T-helper 1 cell treated with Interleukin-12 subunit alpha and Interleukin-12 subunit beta and Interleukin-4 antibody, amounts not matched to agents 30 μg/mL and 1 μg/mL, for 36 hours (primary cell): ENCODE results near the gene AHNAK.
"Not testable (repeated sequence)": the region's sequence is repeated elsewhere in the genome, so short reads cannot be mapped to it uniquely, and the experiment has no call there.

Experiments used
- H3K27ac Mint-ChIP-seq: one replicate; pipeline ENCODE4 v1.8.0; 2021; ENCODE audit warnings: mild to moderate bottlenecking, mixed read lengths
- H3K27me3 Mint-ChIP-seq: one replicate; pipeline ENCODE4 v1.8.0; 2021; ENCODE audit warnings: low read depth, mixed read lengths
- H3K36me3 Mint-ChIP-seq: one replicate; pipeline ENCODE4 v1.8.0; 2021; ENCODE audit warnings: low read depth, mixed read lengths
- H3K4me1 Mint-ChIP-seq: one replicate; pipeline ENCODE4 v1.8.0; 2021; ENCODE audit warnings: low read depth, mixed read lengths
- H3K4me3 Mint-ChIP-seq: one replicate; pipeline ENCODE4 v1.8.0; 2021; ENCODE audit warnings: mild to moderate bottlenecking, moderate library complexity, mixed read lengths
- H3K9me3 Mint-ChIP-seq: one replicate; pipeline ENCODE4 v1.8.0; 2021; ENCODE audit warnings: mixed read lengths

The AHNAK gene

DNA sequence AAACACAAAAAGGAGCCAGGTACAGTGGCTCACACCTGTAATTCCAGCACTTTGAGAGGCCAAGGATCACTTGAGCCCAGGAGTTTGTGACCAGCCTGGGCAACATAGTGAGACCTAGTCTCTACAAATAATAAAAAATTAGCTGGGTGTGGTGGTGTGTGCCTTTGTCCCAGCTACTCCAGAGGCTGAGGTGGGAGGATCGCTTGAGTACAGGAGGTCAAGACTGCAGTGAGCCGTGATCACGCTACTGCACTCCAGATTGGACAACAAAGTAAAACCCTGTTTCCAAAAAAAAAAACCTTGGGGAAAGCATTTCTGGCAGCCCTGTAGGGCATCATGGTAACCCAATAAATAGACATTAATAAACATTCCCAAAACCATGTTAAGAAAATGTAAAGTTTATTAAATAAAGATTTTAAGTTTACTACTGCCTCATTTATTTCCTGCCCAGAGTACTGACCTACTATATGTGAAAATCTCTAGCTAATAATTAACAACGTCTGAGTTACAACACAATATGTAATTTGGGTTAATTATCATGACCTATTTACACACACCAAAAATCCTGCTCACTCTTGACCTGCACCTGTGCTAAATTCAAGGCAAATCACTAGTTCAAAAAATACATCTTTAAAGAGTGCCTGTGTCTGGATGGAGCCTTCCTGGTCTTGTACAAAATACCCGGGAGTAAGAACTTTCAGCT is 18.6 kb upstream of the AHNAK start:
- peak overlapping the region; percentile 14 for H3K27ac Mint-ChIP-seq
- no peak overlapping the region for H3K4me3 Mint-ChIP-seq
- H3K9me3 Mint-ChIP-seq: no peaks in the 10 kb centered on the region
- H3K27me3 Mint-ChIP-seq: no peaks in the 10 kb centered on the region
- H3K4me1 Mint-ChIP-seq: peaks cover 40% of the 10 kb centered on the region
- peaks cover 55% of the 10 kb centered on the region for H3K36me3 Mint-ChIP-seq

GRCh38 chr11:62561677-62562230 is 15.1 kb upstream of the AHNAK start:
- not testable (repeated sequence) for H3K4me3 Mint-ChIP-seq, H3K9me3 Mint-ChIP-seq, H3K27me3 Mint-ChIP-seq
- Mint-ChIP-seq H3K27ac (peak overlapping the region; percentile 67), H3K4me1 (peaks cover 48% of the 10 kb centered on the region), H3K36me3 (peaks cover 55% of the 10 kb centered on the region)

- peaks cover 53% of the 10 kb centered on the region for H3K4me1 Mint-ChIP-seq
- H3K9me3 Mint-ChIP-seq: no peaks in the 10 kb centered on the region
- no peak overlapping the region for H3K4me3 Mint-ChIP-seq
- H3K27ac Mint-ChIP-seq: peak overlapping the region; percentile 18
- H3K27me3 Mint-ChIP-seq: no peaks in the 10 kb centered on the region
- H3K36me3 Mint-ChIP-seq: peaks cover 46% of the 10 kb centered on the region
These were observed 14.0 kb upstream of the AHNAK start for GRCh38 chr11:62560566-62561103.

DNA sequence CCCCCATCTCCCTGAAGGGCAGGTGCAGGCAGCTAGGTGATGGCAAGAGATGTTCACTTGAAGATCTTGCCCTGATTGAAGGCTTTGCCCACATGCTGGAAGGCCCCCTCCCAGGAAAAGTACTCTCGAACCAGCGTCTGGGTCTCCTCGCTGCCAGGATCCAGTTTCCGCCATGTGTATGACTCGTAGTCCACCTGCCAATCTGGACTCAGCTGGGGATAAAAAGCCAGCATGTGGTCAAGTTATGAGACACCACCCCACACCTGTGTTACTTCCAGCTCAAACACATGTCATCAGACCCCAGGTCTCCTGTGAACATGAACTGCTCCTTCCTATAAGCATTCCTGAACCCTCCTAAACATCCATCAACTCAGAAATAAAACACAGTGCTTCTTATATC is 13.0 kb upstream of the AHNAK start:
- H3K4me1 Mint-ChIP-seq: peaks cover 59% of the 10 kb centered on the region

GRCh38 chr11:62559204-62559603 is 12.6 kb upstream of the AHNAK start:
- Mint-ChIP-seq H3K4me1 (peaks cover 64% of the 10 kb centered on the region), H3K27me3 (no peaks in the 10 kb centered on the region), H3K27ac (peak overlapping the region; percentile 80), H3K4me3 (peak overlapping the region; percentile 35), H3K9me3 (no peaks in the 10 kb centered on the region), H3K36me3 (peaks cover 44% of the 10 kb centered on the region)

More for the DNA sequence above, 13.0 kb upstream of the AHNAK start:
- not testable (repeated sequence) for H3K9me3 Mint-ChIP-seq, H3K27me3 Mint-ChIP-seq
- Mint-ChIP-seq H3K36me3 (peaks cover 44% of the 10 kb centered on the region), H3K4me3 (peak overlapping the region; percentile 35), H3K27ac (peak overlapping the region; percentile 80)

GRCh38 chr11:62558669-62559068 is 12.1 kb upstream of the AHNAK start:
- no peaks in the 10 kb centered on the region for H3K27me3 Mint-ChIP-seq
- no peaks in the 10 kb centered on the region for H3K9me3 Mint-ChIP-seq
- peak overlapping the region; percentile 49 for H3K27ac Mint-ChIP-seq
- H3K4me3 Mint-ChIP-seq: no peak overlapping the region
- H3K36me3 Mint-ChIP-seq: peaks cover 41% of the 10 kb centered on the region
- H3K4me1 Mint-ChIP-seq: peaks cover 66% of the 10 kb centered on the region

- no peaks in the 10 kb centered on the region for H3K27me3 Mint-ChIP-seq
- H3K36me3 Mint-ChIP-seq: peaks cover 32% of the 10 kb centered on the region
- H3K27ac Mint-ChIP-seq: peak overlapping the region; percentile 99
- peak overlapping the region; percentile 83 for H3K4me3 Mint-ChIP-seq
- H3K4me1 Mint-ChIP-seq: peaks cover 77% of the 10 kb centered on the region
- no peaks in the 10 kb centered on the region for H3K9me3 Mint-ChIP-seq
These were observed 10.4 kb upstream of the AHNAK start for GRCh38 chr11:62556875-62557631.

DNA sequence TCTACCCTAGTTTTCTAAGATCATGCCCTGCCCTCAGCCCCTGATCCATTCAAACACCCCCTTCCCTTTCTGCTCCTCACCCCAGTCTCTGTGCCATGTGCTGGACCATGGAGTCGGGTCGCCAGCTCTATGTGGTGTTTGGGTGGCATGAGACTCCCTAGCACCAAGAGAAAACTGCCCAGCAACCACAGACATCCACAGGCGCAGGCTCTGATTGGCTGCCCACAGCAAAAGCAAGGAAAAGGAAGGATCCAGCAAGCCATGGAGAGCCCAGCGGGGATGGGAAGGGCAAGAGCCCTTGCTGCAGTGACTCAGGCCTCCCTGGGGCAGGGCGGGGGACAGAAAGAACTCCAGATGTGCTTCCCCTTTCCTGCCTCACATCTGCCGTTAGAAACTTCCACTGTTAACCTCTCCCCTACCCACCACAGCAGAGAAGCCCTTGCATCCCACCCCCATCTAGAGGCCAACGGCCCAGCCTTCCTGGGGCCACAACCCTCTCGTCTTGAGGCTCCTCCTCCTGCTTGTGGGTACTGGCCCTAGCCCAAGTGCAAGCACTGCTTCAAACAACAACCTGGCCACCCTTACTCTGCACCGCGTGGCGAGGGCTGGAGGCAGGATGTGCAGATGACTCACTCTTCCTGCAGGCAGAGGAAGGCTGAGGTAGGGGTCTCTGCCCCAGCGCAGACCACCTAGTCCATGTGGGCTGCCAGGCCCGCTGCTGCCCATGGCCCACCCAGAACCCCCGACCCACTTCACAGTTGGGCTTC is 9.7 kb upstream of the AHNAK start:
- H3K4me3 Mint-ChIP-seq: peak overlapping the region; percentile 83
- peaks cover 81% of the 10 kb centered on the region for H3K4me1 Mint-ChIP-seq
- H3K9me3 Mint-ChIP-seq: no peaks in the 10 kb centered on the region
- peaks cover 27% of the 10 kb centered on the region for H3K36me3 Mint-ChIP-seq
- peak overlapping the region; percentile 99 for H3K27ac Mint-ChIP-seq
- H3K27me3 Mint-ChIP-seq: no peaks in the 10 kb centered on the region

GRCh38 chr11:62555464-62556107 is 9.0 kb upstream of the AHNAK start:
- peaks cover 82% of the 10 kb centered on the region for H3K4me1 Mint-ChIP-seq
- peak overlapping the region; percentile 83 for H3K4me3 Mint-ChIP-seq
- H3K9me3 Mint-ChIP-seq: no peaks in the 10 kb centered on the region
- no peaks in the 10 kb centered on the region for H3K27me3 Mint-ChIP-seq
- peaks cover 23% of the 10 kb centered on the region for H3K36me3 Mint-ChIP-seq
- H3K27ac Mint-ChIP-seq: peak overlapping the region; percentile 99

- Mint-ChIP-seq H3K4me3 (peak overlapping the region; percentile 50), H3K9me3 (no peaks in the 10 kb centered on the region), H3K27ac (peak overlapping the region; percentile 99), H3K27me3 (peaks cover 9% of the 10 kb centered on the region), H3K4me1 (peaks cover 76% of the 10 kb centered on the region), H3K36me3 (peaks cover 13% of the 10 kb centered on the region)
These were observed 8.0 kb upstream of the AHNAK start for GRCh38 chr11:62554387-62555167.

DNA sequence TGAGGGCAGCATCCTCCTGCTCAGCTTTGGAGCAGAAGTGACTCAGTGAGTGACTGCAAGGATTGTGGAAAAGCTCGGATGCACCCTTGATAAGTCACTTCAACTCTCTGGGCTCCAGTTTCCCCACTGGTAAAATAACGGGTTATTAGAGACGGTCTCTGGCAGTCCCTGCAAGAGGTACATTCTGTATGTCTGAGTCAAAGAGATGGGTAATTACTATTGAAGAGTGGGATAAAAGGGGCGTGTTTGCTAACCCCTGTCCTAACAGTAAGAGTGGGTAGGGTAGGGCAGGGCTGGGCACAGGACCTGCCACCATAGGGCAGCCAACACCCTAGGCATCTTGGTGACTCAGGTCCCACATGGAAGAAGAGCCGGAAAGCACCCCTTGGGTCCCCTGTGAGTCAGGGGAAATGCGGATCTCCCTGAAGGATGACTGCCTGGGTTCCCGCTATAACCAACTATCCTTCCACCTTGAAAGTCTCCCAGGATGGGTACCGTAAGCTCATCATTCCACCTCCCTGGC is 7.3 kb upstream of the AHNAK start:
- peaks cover 69% of the 10 kb centered on the region for H3K4me1 Mint-ChIP-seq
- H3K27ac Mint-ChIP-seq: peak overlapping the region; percentile 99
- peak overlapping the region; percentile 50 for H3K4me3 Mint-ChIP-seq
- no peaks in the 10 kb centered on the region for H3K9me3 Mint-ChIP-seq
- H3K36me3 Mint-ChIP-seq: peaks cover 7% of the 10 kb centered on the region
- peaks cover 9% of the 10 kb centered on the region for H3K27me3 Mint-ChIP-seq

GRCh38 chr11:62553080-62553838 is 6.7 kb upstream of the AHNAK start:
- Mint-ChIP-seq H3K27me3 (peaks cover 12% of the 10 kb centered on the region), H3K4me1 (peaks cover 69% of the 10 kb centered on the region), H3K4me3 (peak overlapping the region; percentile 70), H3K9me3 (no peaks in the 10 kb centered on the region), H3K27ac (peak overlapping the region; percentile 96), H3K36me3 (peaks cover 3% of the 10 kb centered on the region)
